Measurements from ENCODE around the gene DYRK4. TPM values are rescaled to one million over a fixed set of nuclear protein-coding genes. Genes with fewer than 3 reads are reported as not detected.

Gene DYRK4
- total RNA-seq, 2 experiments from 2014 or later, result 29.5 to 33.4 TPM

DNA sequence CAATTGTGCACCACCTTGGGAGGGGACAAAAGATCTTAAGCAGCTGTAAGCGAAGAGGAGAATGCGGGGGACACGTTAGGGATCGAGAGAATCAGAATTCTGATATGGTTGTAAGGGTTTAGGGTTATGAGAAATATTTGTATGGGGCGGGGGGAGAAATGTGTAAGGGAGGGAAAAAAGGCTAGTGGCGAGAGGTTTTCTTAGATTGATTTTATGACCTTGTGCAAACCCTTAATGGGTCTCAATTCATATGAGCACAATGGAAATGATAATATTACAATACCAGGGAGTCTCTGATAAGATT, 87.3 kb downstream of the DYRK4 start:
- Mint-ChIP-seq H3K27ac (peak overlapping the region; percentile 97), H3K36me3 (ENCODE audit: low read depth) (peaks cover 1% of the 10 kb centered on the region), H3K4me1 (peaks cover 48% of the 10 kb centered on the region), H3K9me3 (no peaks in the 10 kb centered on the region), H3K4me3 (peak overlapping the region; percentile 99), H3K27me3 (no peaks in the 10 kb centered on the region)
- CTCF ChIA-PET, result interaction anchor here (0.5 to 1.5 kb wide), 5 partner anchors 16 to 321 kb away, joined by 3 to 7 read pairs (median 4); no protein-coding TSS in a partner anchor
- no peak for DNase-seq
- POLR2A ChIA-PET, result interaction anchor here (0.7 kb wide), 1 partner anchor 35 kb away, joined by 3 read pairs; no protein-coding TSS in a partner anchor

DNA sequence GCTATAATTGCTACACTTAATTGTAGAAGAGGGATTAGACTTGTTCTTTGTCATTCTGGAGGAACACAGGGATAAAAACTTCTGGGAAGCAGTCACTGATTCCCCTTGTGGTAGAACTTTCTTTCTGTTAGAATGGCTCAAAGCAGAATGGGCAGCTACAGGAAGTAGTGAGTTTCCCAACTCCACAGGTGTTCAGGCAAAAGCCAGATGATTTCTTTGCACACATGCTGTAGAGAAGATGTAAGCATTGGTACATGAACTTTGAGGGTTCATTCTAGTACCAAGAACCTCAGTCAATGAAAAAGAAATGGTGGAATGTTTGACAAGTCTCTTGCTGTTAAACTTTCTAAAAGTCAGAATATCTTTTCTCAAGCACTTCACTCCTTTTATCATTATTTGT, 91.2 kb downstream of the DYRK4 start:
- ChIA-PET CTCF (interaction anchor here (1.0 kb wide), 1 partner anchor 44 kb away, joined by 3 read pairs; no protein-coding TSS in a partner anchor), POLR2A (no interaction called here)
- Mint-ChIP-seq H3K27ac (no peak overlapping the region), H3K27me3 (no peaks in the 10 kb centered on the region), H3K9me3 (no peaks in the 10 kb centered on the region), H3K36me3 (ENCODE audit: low read depth) (peaks cover 24% of the 10 kb centered on the region), H3K4me1 (peaks cover 36% of the 10 kb centered on the region), H3K4me3 (no peak overlapping the region)
- DNase-seq, result no peak

DNA sequence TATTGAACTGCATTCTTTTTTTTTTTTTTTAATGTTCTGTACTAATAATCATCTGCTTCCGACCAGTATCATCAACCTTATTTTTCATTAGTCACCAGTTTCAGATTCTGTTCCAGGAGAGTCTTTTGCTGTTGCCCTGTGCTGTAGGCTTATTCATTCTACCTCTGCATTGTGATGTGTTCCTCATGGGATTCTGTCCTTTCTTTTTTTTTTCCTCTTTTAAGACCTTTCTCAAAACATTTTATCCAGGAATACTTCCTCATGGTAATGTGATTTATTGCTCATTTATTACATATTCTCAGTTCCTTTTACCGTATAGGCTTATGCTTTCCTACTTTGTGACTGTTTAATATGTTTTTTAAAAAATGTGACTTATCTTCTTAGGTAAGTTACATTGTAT, 91.7 kb downstream of the DYRK4 start:
- no peaks in the 10 kb centered on the region for H3K9me3 Mint-ChIP-seq
- H3K27ac Mint-ChIP-seq, result no peak overlapping the region
- CTCF ChIA-PET, result interaction anchor here (1.0 kb wide), 1 partner anchor 44 kb away, joined by 3 read pairs; no protein-coding TSS in a partner anchor
- POLR2A ChIA-PET, result no interaction called here
- no peak overlapping the region for H3K4me3 Mint-ChIP-seq
- H3K4me1 Mint-ChIP-seq, result peaks cover 34% of the 10 kb centered on the region
- H3K36me3 Mint-ChIP-seq (ENCODE audit: low read depth), result peaks cover 25% of the 10 kb centered on the region
- no peak for DNase-seq
- no peaks in the 10 kb centered on the region for H3K27me3 Mint-ChIP-seq

Other genes with a start within 250 kb of the DYRK4 start
- 10 to 100 TPM; 11.0 to 14.4 TPM for gene TIGAR, start 241.0 kb upstream of the DYRK4 start, total RNA-seq
- not detected for gene FGF23, start 182.5 kb upstream of the DYRK4 start, total RNA-seq
- not detected for gene FGF6, start 116.4 kb upstream of the DYRK4 start, total RNA-seq
- 10 to 100 TPM; 48.2 to 52.3 TPM for gene RAD51AP1, start 23.3 kb upstream of the DYRK4 start, total RNA-seq
- gene AKAP3, start 86.8 kb downstream of the DYRK4 start, total RNA-seq, result 1 to 10 TPM; 2.5 to 2.6 TPM
- gene NDUFA9, start 86.9 kb downstream of the DYRK4 start, total RNA-seq, result 100 to 1,000 TPM; 105 to 120 TPM
- 1 to 10 TPM in 1 of 2 experiments, under 1 TPM in 1; 0.85 to 1.0 TPM for gene GALNT8, start 158.2 kb downstream of the DYRK4 start, total RNA-seq